HG03039 (cell line): ENCODE results near the gene BRK1.
"Not testable (repeated sequence)": the region's sequence is repeated elsewhere in the genome, so short reads cannot be mapped to it uniquely, and the experiment has no call there.

Experiments
- ATAC-seq: cut with Tn5 transposase; IDR thresholded peaks from one replicate; pipeline ENCODE4 v1.9.1; 2021; ENCODE audit warnings: mild to moderate bottlenecking, moderate library complexity; ENCODE audit not compliant: unreplicated experiment

The BRK1 gene

DNA sequence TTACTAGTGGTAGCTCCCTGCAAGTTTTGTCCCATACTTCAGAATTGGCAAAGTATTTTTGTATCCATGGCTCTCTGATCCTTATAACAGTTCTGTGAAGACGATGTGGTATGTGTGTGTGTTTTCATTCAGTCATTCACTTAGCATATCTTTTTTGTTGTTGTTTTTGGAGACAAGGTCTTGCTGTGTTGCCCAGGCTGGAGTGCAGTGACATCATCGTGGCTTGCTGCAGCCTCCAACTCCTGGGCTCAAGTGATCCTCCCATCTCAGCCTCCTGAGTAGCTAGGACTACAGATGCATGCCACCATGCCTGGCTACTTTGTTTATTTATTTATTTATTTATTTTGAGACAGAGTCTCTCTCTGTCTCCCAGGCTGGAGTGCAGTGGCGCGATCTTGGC lies 60.7 kb downstream of the BRK1 start:
- not testable (repeated sequence) for ATAC-seq
